IPS DF 19.7 (cell line): Measurements from ENCODE around the gene FAIM.
"Not testable (repeated sequence)": the region's sequence is repeated elsewhere in the genome, so short reads cannot be mapped to it uniquely, and the experiment has no call there.

Experiments used
- DNase-seq: peaks from one replicate; pipeline ENCODE4 v3.0.0-alpha.2; 2013; ENCODE audit warnings: low read depth, low spot score

FAIM gene

DNA sequence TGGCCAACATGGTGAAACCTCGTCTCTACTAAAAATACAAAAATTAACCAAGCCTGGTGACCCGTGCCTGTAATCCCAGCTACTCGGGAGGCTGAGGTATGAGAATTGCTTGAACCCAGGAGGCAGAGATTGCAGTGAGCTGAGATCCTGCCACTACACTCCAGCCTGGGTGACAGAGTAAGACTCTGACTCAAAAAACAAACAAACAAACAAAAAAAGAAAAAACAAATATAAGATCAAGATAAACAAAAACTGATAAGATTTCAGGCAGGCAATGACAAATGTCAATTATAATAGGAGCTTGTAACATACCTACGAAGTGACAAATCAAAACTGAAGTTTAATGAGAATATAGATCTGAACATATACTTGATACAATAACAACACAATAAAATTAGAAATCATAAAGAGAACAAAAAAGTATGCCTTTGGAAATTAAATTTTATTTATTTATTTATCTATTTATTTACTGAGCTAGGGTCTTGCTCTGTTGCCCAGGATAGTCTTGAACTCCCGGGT, 70.4 kb downstream of the FAIM start:
- DNase-seq = no peak

- DNase-seq = not testable (repeated sequence)
These were observed 72.4 kb downstream of the FAIM start for GRCh38 chr3:138680974-138681373.

- no peak for DNase-seq
These were observed 73.1 kb downstream of the FAIM start for GRCh38 chr3:138681463-138682220.

DNA sequence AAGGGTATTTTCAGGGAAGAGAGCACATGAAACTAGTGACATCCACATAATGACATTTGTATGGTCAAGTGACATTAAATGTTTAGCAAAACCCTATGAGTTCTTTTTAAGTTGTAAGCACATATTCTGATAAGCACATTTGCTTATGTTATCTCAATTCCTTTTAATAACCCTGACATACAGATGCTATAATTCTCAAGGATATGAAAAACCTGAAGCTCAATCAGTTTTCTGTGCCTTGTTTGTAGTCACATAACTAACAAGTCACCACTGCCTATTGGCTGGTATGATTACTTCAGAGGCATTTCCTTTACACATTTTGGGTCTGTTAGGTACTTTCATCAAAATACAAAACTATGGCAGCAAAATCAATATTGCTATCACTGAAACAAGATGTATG, 74.1 kb downstream of the FAIM start:
- no peak for DNase-seq
